ENCODE measurements around the gene BACE2.
A peak's percentile ranks its signal among the peaks of the same experiment; 100 is the strongest.

BACE2 gene

GRCh38 chr21:41149199-41149598 lies 18.8 kb upstream of the BACE2 start:
- no peak for DNase-seq

DNA sequence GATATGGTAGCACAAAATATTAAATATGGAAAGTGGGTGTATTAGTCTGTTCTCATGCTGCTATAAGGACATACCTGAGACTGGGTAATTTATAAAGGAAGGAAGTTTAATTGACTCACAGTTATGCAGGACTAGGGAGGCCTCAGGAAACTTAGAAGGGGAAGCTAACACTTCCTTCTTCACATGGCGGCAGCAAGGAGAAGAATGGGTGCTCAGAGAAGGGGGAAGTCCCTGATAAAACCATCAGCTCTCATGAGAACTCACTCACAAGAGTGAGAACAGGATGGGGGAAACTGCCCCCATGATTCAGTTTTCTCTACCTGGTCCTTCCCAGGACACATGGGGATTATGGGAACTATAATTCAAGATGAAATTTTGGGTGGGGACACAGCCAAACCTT lies 15.8 kb upstream of the BACE2 start:
- no peak for DNase-seq

DNA sequence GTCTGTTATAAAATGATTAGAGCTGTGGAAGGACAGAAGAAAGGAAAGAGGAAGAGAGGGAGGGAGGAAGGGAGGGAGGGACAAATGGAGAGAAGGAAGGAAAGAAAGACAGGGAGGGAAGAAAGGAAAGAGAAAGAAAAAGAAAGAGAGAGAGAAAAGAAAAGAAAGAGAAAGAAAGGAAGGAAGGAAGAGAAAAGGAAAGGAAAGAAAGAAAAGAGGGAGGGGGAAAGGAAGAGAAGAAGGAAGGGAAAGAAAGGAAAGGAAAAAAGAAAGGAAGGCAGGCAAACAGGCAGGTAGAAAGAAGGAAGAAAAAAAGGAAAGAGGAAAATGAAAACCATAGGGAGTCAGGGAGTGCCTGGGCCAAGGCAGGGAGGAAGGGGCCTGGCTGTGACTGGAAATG lies 14.5 kb upstream of the BACE2 start:
- DNase-seq = no peak

GRCh38 chr21:41156142-41156541 lies 11.8 kb upstream of the BACE2 start:
- no peak for DNase-seq

- DNase-seq = no peak
Measured at GRCh38 chr21:41158026-41158425, 9.9 kb upstream of the BACE2 start.

- DNase-seq = no peak
Measured at GRCh38 chr21:41160036-41160435, 7.9 kb upstream of the BACE2 start.

DNA sequence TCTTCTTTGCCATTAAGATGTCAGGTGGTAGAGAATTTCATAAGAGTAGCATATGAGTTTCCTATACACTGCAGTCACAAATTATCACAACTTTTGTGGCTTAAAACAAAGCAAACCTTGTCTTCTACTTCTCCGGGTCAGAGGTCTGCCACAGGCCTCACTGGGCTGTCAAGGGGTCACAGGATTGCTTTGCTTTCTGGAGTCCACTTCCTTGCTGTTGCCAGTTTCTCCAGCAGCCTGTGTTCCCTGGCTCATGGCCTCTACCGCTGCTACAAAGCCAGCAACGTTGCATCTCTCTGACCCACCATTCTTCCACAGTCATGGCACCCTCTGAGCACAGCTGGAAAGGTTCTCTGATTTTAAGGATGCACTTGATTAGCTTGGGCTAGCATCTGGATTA lies 6.5 kb upstream of the BACE2 start:
- no peak for DNase-seq

- DNase-seq = no peak
Measured at GRCh38 chr21:41162096-41162495, 5.9 kb upstream of the BACE2 start.

GRCh38 chr21:41163091-41163490 lies 4.9 kb upstream of the BACE2 start:
- DNase-seq = no peak

GRCh38 chr21:41164052-41164451 lies 3.9 kb upstream of the BACE2 start:
- DNase-seq = no peak

DNA sequence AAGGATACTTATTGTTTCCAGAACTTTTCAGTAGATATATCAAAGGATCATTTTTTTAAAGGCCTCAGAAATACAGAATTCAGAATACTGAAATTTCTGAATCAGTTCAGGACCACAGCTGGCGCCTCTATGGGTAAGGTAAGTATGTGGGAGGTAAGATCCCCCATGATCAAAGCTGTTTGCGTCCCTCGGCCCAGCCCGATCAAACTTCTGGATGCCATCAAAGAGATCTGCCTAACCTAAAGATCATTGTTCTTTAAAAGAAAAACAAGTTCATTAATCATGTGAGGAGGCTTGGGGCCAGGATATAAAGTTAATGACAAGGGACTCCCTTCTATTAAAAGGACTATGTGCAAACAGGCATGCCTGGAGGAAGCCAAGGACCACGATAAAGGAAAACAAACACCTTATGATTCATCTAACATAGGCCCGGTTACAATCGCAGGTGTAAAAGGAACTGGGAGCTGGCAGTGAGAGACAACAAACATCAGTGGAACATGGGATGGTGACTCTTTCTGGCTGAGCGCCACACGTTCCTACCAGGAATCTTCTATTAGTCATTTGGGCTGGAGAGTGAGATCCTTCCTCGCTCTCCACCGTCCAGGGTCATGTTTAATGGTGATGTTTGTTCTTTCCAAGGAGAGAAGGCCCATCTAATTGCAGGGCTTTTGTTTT lies 2.8 kb upstream of the BACE2 start:
- DNase-seq = no peak

DNA sequence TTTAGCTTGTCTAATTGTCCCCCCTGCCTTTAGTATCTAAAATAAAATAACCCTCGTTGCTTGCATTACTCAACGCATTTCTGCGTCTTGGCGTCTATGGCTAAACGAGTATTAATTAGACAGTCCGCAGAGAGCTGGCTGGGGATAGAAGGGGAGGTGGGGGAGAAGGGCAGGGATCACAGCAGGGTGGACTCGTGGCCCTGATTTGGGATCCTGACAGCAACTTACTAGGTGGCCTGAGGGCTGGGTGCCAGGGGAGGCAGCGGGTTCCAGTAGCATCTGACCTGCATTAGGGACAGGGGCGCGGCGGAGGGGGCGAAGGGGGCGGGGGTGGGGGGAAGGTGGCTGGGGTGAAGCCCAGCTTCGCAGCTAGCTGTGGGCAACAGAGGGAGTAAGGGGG lies 1.1 kb upstream of the BACE2 start:
- DNase-seq = no peak

DNA sequence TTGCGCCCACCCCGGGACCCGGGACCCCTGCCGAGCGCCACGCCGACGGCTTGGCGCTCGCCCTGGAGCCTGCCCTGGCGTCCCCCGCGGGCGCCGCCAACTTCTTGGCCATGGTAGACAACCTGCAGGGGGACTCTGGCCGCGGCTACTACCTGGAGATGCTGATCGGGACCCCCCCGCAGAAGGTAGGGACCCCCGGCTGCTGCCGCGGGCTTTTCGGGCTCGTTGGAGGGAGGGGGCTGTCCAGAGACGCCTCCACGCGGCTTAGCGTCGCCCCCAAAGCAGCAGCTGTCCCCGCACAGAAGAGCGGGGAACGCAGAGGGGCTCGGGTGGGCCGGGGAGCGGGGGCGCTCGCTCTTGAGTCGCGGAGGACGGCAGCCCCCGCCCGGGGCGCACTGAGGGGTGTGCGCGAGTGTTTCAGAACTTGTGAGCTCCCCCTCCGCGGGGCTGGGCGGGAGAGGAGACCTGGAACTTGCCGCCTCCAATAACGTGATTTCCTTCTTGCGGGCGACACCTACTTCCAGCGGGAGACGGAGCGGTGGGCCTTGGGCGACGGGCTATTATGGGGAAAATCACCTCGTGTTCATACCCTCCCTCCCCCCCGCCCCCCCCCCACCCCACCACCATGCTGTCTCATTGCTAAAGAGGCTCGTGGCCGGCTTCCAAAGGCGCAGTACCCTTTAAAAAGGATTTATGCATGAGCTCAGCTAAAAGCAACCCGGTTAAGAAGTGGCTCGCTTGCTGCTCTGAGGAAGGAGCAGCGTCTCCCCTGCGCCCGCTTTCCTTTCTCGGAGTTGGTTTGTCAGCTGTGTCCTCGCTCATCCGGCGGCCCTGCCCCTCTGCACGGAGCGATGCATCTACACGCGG lies 664 bp downstream of the BACE2 start:
- peak; percentile 42 for DNase-seq

GRCh38 chr21:41169258-41169576 lies 1.3 kb downstream of the BACE2 start:
- DNase-seq = no peak

- no peak for DNase-seq
Measured at GRCh38 chr21:41169701-41170100, 1.7 kb downstream of the BACE2 start.

DNA sequence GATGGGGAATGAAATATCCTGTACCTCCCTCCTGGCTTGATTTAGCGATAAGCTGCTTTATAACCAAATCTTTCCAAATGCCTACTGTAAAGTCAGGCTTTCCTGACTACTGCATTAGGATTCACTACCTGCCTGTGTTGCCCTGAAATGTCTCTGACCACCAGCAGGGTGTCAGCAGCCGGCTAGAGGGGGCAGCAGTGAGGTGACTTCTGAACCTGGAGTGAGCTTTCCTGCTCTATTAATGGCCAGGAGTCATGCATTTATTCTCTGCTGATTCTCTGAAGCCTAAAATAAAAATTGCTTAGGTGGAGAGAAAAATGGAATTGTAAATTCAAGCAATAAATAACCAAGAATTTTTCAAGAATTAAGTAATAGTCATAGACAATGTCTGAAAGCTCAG lies 2.5 kb downstream of the BACE2 start:
- DNase-seq = no peak

DNA sequence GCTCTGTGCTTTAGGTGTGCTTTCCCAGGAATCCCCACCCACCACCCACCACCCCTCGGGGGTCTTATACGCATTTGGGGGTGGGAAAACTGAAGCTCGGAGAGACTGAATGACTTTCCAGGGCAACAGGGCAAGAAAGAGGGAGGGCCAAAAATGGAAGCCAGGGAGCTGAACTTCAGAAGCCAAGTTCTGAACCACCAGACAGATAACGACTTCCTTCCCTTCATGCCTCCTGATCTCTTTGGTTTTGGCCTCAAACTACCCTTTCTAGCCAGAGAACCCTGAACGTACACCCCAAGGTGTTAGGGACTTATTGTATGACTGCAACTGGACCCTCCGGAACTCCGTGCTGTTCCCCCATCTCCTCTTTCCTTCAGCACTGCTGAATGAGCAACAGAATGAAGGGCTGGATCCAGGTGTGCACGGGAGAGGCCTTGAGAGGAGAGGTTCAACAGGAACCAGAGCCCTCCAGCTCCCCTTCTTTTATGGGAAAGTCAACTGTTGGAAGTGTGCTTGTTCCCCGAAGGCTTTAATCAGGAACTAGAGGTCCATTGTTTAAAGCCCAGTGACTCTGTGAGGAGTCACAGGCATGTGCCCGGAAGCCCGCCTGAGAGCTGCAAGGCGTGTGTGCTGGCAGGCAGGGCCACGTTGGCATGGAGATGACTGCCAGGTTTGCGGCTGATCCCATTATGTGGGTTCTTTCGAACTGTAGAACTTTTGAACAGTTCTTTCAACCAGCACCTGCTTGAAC lies 3.1 kb downstream of the BACE2 start:
- no peak for DNase-seq

DNA sequence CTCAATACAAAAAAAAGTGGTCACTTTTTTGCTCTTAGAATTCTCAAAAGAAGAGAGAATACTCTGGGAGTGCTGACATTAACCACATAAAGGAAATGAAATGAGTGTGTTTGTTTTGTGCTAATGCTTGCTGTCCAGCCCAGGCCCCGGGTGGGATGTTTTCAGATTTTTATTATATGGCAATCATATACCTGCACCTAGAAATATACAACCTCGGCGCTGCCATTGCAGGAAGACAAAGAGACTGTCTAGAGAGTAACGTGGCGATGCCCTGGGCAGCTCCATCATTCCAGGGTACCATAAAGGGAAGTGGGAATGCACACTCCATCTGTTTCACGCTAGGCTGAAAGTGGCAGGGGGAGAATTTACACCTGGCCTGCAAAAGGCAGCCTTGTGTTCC lies 7.1 kb downstream of the BACE2 start:
- no peak for DNase-seq

DNA sequence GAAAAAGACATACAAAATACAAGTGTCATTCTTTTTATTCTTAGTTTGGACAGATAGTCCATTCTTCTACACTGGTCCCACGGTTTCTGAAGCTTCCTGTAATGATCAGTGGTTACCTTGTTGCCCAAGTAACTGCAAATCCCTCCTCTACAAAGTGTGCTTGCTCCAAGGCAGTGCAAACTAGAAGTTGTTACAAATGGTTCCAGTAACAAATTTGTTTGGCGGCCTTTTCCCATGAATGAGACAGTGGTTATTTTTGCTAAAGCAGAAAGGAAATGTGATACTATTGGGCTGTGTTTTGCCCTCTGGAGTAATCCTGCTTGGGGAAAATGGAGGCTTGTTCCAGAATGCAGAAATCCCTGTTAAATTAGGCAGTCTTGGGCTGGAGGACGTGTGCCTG lies 8.9 kb downstream of the BACE2 start:
- no peak for DNase-seq

GRCh38 chr21:41180752-41181151 lies 12.8 kb downstream of the BACE2 start:
- no peak for DNase-seq

- no peak for DNase-seq
Measured at GRCh38 chr21:41182547-41182946, 14.6 kb downstream of the BACE2 start.

DNA sequence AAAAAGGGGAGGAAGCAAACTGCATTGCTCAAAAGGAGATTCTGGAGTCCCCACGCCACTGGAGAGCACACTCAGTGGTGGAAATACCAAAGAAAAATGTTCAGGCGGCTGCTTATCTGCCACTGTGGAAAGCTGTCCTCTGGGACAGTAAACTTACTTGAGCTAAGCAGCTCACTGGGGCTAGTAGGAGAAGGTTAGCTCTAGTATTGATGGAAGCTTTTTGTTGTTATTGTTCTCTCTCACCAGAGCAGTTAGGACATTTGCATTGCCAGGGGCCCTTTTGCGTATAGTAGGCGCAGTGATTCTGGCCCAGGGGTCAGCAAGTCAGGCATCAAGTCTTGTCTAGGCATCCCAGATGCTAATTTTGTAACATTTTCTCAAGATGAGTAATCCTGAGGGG lies 15.6 kb downstream of the BACE2 start:
- DNase-seq = no peak

GRCh38 chr21:41185802-41186201 lies 17.8 kb downstream of the BACE2 start:
- no peak for DNase-seq

Measured in NCI-H748 treated with DMSO at 0.1 percent for 48 hours (cell line).